H1 (cell line): ENCODE measurements around the gene KCNIP3. TPM values are rescaled to one million over a fixed set of nuclear protein-coding genes. Genes with fewer than 3 reads are reported as not detected.
A peak's percentile ranks its signal among the peaks of the same experiment; 100 is the strongest.
"Not testable (repeated sequence)": the region's sequence is repeated elsewhere in the genome, so short reads cannot be mapped to it uniquely, and the experiment has no call there.

ENCODE experiments used
- CTCF ChIA-PET: fragments of 300-600 bp; sonication (Branson Sonifier 250); formaldehyde crosslinking; loops from one replicate; lab custom pipeline; 2021; ENCODE audit not compliant: partially characterized antibody; lab: Charles Lee
- POLR2A ChIA-PET: fragments of 300-600 bp; sonication (Branson Sonifier 250); formaldehyde crosslinking; loops from one replicate; lab custom pipeline; 2021; ENCODE audit warnings: inconsistent platforms; ENCODE audit not compliant: partially characterized antibody; lab: Charles Lee
- DNase-seq, 2 experiments: peaks; one replicate each; pipeline versions ENCODE4 v3.0.0 to v3.0.0-alpha.2; 2010 to 2022; ENCODE audit warnings: low spot score in 2 of 2, low read depth in 1 of 2, mixed read lengths in 1 of 2
- FAIRE-seq: peaks from 2 replicates; lab custom pipeline; 2011; peaks lifted over from hg19 to GRCh38; lab: Jason Lieb, UNC
- H2AFZ ChIP-seq: 2 replicates; pipeline ENCODE4 v1.8.1; 2012; ENCODE audit warnings: low read length, inconsistent platforms
- H2AK5ac ChIP-seq: 2 replicates; pipeline ENCODE4 v1.6.1; 2013; ENCODE audit warnings: low read depth, low read length
- H2BK120ac ChIP-seq: replicated peaks from 2 replicates; pipeline ENCODE3; 2013; ENCODE audit warnings: low read depth, low read length, inconsistent platforms
- H2BK12ac ChIP-seq: 2 replicates; pipeline ENCODE4 v1.6.1; 2013; ENCODE audit warnings: low read depth, low read length
- H2BK15ac ChIP-seq: 2 replicates; pipeline ENCODE4 v1.6.1; 2013; ENCODE audit warnings: low read length
- H2BK20ac ChIP-seq: 2 replicates; pipeline ENCODE4 v1.6.1; 2013; ENCODE audit warnings: low read length
- H2BK5ac ChIP-seq: 2 replicates; pipeline ENCODE4 v1.6.1; 2013; ENCODE audit warnings: low read depth, low read length
- H3K14ac ChIP-seq: 2 replicates; pipeline ENCODE4 v1.6.1; 2013; ENCODE audit warnings: inconsistent platforms; ENCODE audit not compliant: insufficient read length
- H3K18ac ChIP-seq: 2 replicates; pipeline ENCODE4 v1.6.1; 2013; ENCODE audit warnings: low read length; ENCODE audit errors: extremely low read depth
- H3K23ac ChIP-seq: 2 replicates; pipeline ENCODE4 v1.6.1; 2013; ENCODE audit warnings: inconsistent platforms; ENCODE audit not compliant: insufficient read length
- H3K23me2 ChIP-seq: 2 replicates; pipeline ENCODE4 v1.6.1; 2013; ENCODE audit warnings: low read depth, low read length
- H3K27ac ChIP-seq: 2 replicates; pipeline ENCODE4 v1.6.1; 2011; ENCODE audit warnings: low read depth, low read length, inconsistent platforms
- H3K27me3 ChIP-seq, 4 experiments: replicated peaks in 1 of 4; 1 replicate in 1 of 4; 2 replicates in 3 of 4; pipeline versions ENCODE4 v1.6.1 to v1.8.1; 2011 to 2013; ENCODE audit warnings: low read length in 3 of 4, mild to moderate bottlenecking in 3 of 4, inconsistent platforms in 2 of 4, mixed read lengths in 2 of 4, moderate library complexity in 1 of 4; ENCODE audit not compliant: control insufficient read depth in 3 of 4, insufficient read depth in 3 of 4; ENCODE audit errors: extremely low read depth in 1 of 4
- H3K36me3 ChIP-seq, 4 experiments: 2 replicates each; pipeline versions ENCODE4 v1.6.1 to v1.8.1; 2011 to 2013; ENCODE audit warnings: mild to moderate bottlenecking in 4 of 4, low read length in 3 of 4, moderate library complexity in 2 of 4, control low read depth in 1 of 4, inconsistent platforms in 1 of 4; ENCODE audit not compliant: insufficient read depth in 4 of 4, control insufficient read depth in 2 of 4
- H3K4ac ChIP-seq: replicated peaks from 2 replicates; pipeline ENCODE3; 2013; ENCODE audit warnings: low read length, low read depth, mixed read lengths, inconsistent platforms; ENCODE audit not compliant: insufficient read length
- H3K4me1 ChIP-seq, 4 experiments: replicated peaks in 1 of 4; 1 replicate in 1 of 4; 2 replicates in 3 of 4; pipeline versions ENCODE4 v1.6.1 to v1.8.1; 2011 to 2013; ENCODE audit warnings: low read length in 3 of 4, inconsistent platforms in 2 of 4, mixed read lengths in 1 of 4; ENCODE audit not compliant: insufficient read depth in 4 of 4, control insufficient read depth in 3 of 4
- H3K4me2 ChIP-seq, 2 experiments: 2 replicates each; pipeline versions ENCODE4 v1.6.1 to v1.8.1; 2011 to 2013; ENCODE audit warnings: low read depth in 2 of 2, low read length in 2 of 2, control low read depth in 1 of 2, inconsistent platforms in 1 of 2, mild to moderate bottlenecking in 1 of 2; ENCODE audit not compliant: insufficient read depth in 1 of 2
- H3K4me3 ChIP-seq, 4 experiments: fragments of 200-600, 300-600 bp in 1 of 4; sonication (generic), shearing (Covaris generic), sonication (Bioruptor Twin) in 1 of 4; 2 replicates each; pipeline versions ENCODE4 v1.5.1 to v1.8.1; 2011 to 2016; ENCODE audit warnings: low read length in 4 of 4, low read depth in 3 of 4, control low read depth in 2 of 4, inconsistent platforms in 2 of 4, mild to moderate bottlenecking in 2 of 4, mixed read lengths in 1 of 4, moderate library complexity in 1 of 4; ENCODE audit not compliant: insufficient read depth in 2 of 4; ENCODE audit errors: extremely low read depth in 1 of 4
- H3K56ac ChIP-seq: replicated peaks from 2 replicates; pipeline ENCODE3; 2013; ENCODE audit warnings: low read depth, mild to moderate bottlenecking, mixed read lengths, low read length, inconsistent platforms; ENCODE audit not compliant: insufficient read length
- H3K79me1 ChIP-seq: 2 replicates; pipeline ENCODE4 v1.6.1; 2013; ENCODE audit warnings: low read depth, low read length, control low read depth
- H3K79me2 ChIP-seq, 2 experiments: 2 replicates each; pipeline versions ENCODE4 v1.6.1 to v1.8.1; 2012 to 2013; ENCODE audit warnings: low read length in 2 of 2, mild to moderate bottlenecking in 2 of 2, inconsistent platforms in 1 of 2; ENCODE audit not compliant: insufficient read depth in 2 of 2, control insufficient read depth in 1 of 2
- H3K9ac ChIP-seq, 4 experiments: replicated peaks in 1 of 4; 1 replicate in 1 of 4; 2 replicates in 3 of 4; pipeline versions ENCODE4 v1.6.1 to v1.8.1; 2011 to 2013; ENCODE audit warnings: low read depth in 3 of 4, low read length in 3 of 4, control low read depth in 2 of 4, mild to moderate bottlenecking in 2 of 4, moderate library complexity in 2 of 4, inconsistent platforms in 1 of 4; ENCODE audit errors: extremely low read depth in 1 of 4
- H3K9me3 ChIP-seq, 2 experiments: 2 replicates each; pipeline versions ENCODE4 v1.6.1 to v1.8.1; 2012 to 2013; ENCODE audit warnings: mild to moderate bottlenecking in 2 of 2, moderate library complexity in 2 of 2, control low read depth in 1 of 2, inconsistent platforms in 1 of 2, low read depth in 1 of 2, low read length in 1 of 2, mixed read lengths in 1 of 2; ENCODE audit not compliant: insufficient read depth in 2 of 2
- H4K20me1 ChIP-seq, 2 experiments: replicated peaks in 1 of 2; 2 replicates each; pipeline versions ENCODE3 to v1.8.1; 2011 to 2013; ENCODE audit warnings: inconsistent platforms in 2 of 2, low read length in 2 of 2, mild to moderate bottlenecking in 1 of 2; ENCODE audit not compliant: insufficient read depth in 2 of 2, control insufficient read depth in 1 of 2
- H4K5ac ChIP-seq: 2 replicates; pipeline ENCODE4 v1.6.1; 2013; ENCODE audit warnings: low read length, low read depth, mixed read lengths, inconsistent platforms; ENCODE audit not compliant: insufficient read length
- H4K8ac ChIP-seq: 2 replicates; pipeline ENCODE4 v1.8.0; 2013; ENCODE audit warnings: mild to moderate bottlenecking, moderate library complexity, low read length, inconsistent platforms; ENCODE audit not compliant: insufficient read depth; ENCODE audit errors: extremely low read depth
- H4K91ac ChIP-seq: replicated peaks from 2 replicates; pipeline ENCODE3; 2013; ENCODE audit warnings: low read length, mixed read lengths, inconsistent platforms; ENCODE audit not compliant: insufficient read length
- WGBS, 2 experiments: shearing (Covaris generic) in 1 of 2; methylation state at CpG; one replicate each; pipeline versions ENCODE4 v1.1.6 to v1.1.7; 2013 to 2015; ENCODE audit warnings: low lambda C conversion rate in 2 of 2, mixed read lengths in 2 of 2, inconsistent platforms in 1 of 2, low coverage in 1 of 2, missing lambda C conversion rate in 1 of 2; ENCODE audit not compliant: insufficient replicate concordance in 2 of 2, insufficient coverage in 1 of 2, insufficient read length in 1 of 2; ENCODE audit errors: extremely low coverage in 1 of 2, missing lambda C conversion rate in 1 of 2; 5-methylcytosine and 5-hydroxymethylcytosine counted together
- polyA plus RNA-seq, 7 experiments: library from polyadenylated mRNA; depleted of rRNA in 3 of 7; stranded (reverse) in 5 of 7; unstranded in 2 of 7; fragments of >200 nt in 5 of 7; fragments of 200-250 nt in 2 of 7; gene quantifications; 1 replicate in 5 of 7; 2 replicates in 1 of 7; 4 replicates in 1 of 7; pipeline versions ENCODE4 v1.2.1 to v1.2.3, GENCODE V29; 2011 to 2013; ENCODE audit warnings: missing spikeins in 2 of 7, mixed read lengths in 2 of 7
- total RNA-seq: library from RNA; stranded (reverse); fragmentation: NEBNext Ultra II Directional; extraction: Animal tissue kit (Norgen Biotek cat#: 25700); gene quantifications from 2 replicates; pipeline ENCODE4 v1.2.1, GENCODE V29; 2021

The KCNIP3 gene
- total and polyA plus RNA-seq, 2 of the 8 experiments (the other 6 are each of a cell fraction or from before 2014, with no cell fraction given) = 0.33 to 1.9 TPM

DNA sequence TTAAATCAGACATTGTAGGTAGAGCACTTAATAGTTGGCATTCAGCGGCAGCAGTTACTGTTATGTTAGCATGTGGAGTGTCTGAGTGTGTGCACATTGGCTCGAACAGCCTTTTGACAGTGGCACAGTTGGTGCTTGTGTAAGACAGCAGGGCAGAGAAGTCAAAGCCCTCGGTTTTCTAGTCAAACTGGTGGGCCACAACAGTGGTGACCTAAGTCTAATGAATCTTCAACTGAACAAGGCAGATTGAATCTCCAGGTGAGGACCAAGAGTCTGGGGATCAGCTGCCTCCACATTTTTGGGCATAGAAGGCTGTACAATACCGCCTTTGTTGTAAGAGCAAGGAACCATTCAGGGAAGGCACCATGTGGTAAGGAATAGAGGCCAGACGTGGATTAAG lies 106.7 kb downstream of the KCNIP3 start:
- H3K14ac ChIP-seq, H2BK5ac ChIP-seq, H2BK15ac ChIP-seq, DNase-seq, H3K4ac ChIP-seq, H4K91ac ChIP-seq, H3K79me1 ChIP-seq, H3K27me3 ChIP-seq, H3K56ac ChIP-seq, FAIRE-seq, H3K18ac ChIP-seq, H2AFZ ChIP-seq, H2BK120ac ChIP-seq, H3K4me1 ChIP-seq, H2BK12ac ChIP-seq, H3K23ac ChIP-seq, H3K9me3 ChIP-seq, H2AK5ac ChIP-seq, H3K23me2 ChIP-seq, H3K9ac ChIP-seq, H4K8ac ChIP-seq, H2BK20ac ChIP-seq, H4K20me1 ChIP-seq, H3K36me3 ChIP-seq, H3K27ac ChIP-seq, H4K5ac ChIP-seq: not testable (repeated sequence)
- POLR2A ChIA-PET = interaction anchor here (1.2 kb wide), 1 partner anchor 9 kb away, joined by 4 read pairs; no protein-coding TSS in a partner anchor
- Histone ChIP-seq H3K79me2 (peaks cover 0 to 13% of the 10 kb centered on the region in 2 experiments; a peak in 2 of 4 replicates), H3K4me2 (peak overlapping the region; percentile 2 to 87; a peak in 2 of 4 replicates), H3K4me3 (peak overlapping the region in 2 of 4 experiments; percentile 80 to 96; a peak in 5 of 8 replicates)
- CTCF ChIA-PET = interaction anchor here (1.2 to 2.1 kb wide), 3 partner anchors 10 to 58 kb away, joined by 6 to 7 read pairs (median 6); no protein-coding TSS in a partner anchor
- 91% methylated on average over 5 of the region's 5 CpGs; no CpG with 5 or more reads in 1 of the 2 experiments for WGBS, 2 experiments
